Measurements from ENCODE around the gene C1orf35.
A peak's percentile ranks its signal among the peaks of the same experiment; 100 is the strongest.

C1orf35 gene

DNA sequence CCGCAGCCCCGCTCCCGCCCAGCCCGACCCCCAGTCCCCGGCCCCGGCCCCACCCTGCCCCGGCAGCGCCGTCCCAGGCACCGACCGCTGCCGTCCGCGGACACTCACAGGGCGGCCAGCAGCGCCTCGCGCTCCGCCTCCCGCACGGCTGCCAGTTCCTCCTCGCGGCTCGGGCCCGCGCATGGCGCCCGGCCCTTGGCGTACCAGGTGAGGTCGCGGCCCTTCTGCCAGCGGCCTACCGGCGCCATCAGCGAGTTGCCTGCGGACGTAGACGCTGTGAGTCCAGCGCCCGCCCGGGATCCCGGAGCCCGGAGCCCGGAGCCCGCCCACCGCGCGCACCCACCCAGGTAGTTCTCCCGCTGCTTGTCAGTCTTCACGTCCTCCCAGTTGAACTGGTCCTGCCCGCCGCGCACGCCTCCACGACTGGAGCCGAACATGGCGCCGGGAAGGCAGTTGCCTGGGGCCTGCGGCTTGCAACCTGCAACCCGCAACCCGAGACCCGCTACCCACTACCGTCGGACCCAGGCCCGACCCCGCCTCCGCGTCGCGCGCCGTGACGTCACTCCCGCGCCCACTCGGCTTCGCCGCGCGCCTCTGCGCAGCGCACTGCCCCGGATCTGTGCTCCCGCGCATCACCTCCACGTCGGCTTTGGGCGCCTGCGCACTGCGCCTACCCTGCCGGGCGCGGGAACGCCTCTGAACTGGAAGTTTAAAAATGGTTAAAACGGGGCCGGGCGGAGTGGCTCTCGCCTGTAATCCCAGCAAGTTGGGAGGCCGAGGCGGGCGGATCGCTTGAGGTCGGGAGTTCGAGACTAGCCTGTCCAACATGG is at the start of gene C1orf35:
Gene C1orf35, minus strand, starts transcription at position 535 of the 830 bp plus-strand sequence. Its CDS starts 98 bp downstream, at position 437.
- DNase-seq: peak; percentile 91

DNA sequence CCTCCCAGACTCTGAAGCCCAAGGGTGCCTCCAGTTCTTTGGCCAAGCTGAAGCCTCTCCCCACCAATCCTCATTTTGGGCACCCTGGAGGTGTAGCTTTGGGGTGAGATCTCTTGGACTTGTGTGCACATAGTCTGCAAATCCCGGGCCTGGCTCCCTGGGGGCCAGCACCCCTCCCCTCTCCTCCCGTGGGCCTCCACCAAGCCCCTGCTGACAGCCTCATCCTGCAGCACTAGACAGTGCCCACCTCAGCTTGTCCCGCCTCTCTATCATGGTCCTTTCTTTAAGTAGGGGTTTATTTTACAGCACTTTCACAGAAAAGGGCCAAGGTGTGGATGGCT is 49.8 kb upstream of the C1orf35 start:
- DNase-seq: no peak

DNA sequence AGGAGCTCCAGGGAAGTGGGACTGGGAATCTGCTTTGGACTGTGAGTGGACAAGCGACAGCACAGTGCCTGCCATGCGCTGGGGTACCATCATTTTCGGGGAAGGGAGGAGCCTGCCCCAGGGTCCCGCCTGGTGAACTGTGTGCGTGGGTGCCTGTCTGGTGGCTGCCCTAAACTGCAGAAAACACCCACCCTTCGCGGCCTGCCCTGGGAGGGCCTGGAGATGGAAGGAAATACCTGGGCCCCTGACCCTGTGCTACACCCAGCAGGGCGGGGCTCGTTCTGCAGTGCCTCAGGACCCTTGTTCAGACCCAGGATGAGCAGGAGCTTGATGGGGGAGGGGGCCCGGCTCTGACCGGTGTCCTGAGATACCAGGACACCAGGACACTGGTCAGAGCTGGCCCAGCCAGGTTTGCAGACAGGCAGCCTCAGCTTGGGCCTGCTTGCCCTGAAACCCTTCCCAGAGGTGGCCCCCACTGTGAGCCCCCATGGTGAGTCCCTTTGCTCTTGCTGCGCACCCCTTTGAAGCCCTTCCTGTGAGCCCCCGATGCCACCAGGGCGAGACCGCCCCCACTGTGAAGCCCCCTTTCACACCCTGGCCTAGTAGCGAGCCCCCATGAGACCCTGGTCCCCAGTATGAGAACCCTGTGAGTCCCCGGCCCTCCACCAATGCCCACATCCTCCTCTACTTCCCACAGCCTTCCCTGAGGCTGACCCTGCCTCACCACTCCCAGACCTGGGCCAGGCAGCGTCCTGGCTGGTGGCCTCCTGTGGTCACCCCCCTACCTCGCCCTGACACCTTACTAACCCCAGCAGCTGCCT is 49.2 kb upstream of the C1orf35 start:
- DNase-seq: no peak

DNA sequence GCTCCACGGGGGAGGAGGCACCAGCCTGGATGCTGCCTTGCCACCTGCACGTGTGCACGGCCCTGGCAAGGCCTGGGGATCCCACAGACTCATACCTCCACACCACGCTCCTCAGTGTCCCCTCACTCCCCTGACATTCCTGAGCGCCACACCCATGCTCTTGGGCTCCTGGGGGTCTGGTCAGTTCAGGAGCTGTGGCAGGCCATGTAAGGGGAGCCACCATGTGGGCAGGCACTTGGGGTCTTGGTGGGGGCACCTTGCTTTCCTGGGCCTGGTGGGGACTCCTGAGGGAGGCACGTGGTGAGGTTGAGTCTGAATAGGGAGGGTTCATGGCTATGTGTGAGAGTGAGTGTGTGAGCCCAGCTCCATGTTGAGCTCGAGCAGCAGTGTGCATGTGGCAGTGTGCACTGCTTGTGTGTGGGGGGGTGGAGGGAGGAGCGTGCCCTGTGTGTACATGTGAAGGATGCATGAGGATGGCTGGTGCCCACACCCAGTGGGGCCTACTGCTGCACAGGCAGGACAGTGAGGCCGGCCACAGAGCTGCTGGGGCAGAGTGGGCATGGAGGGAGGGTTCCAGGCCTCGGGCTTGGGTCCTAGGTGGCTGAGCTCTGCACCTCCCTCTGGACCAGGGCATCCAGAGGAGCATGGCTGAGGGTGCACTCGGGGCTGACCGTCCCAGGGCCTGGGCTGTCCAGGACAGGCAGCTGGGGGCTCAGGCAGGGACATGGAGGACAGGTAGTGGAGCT is 48.2 kb upstream of the C1orf35 start:
- DNase-seq: no peak

DNA sequence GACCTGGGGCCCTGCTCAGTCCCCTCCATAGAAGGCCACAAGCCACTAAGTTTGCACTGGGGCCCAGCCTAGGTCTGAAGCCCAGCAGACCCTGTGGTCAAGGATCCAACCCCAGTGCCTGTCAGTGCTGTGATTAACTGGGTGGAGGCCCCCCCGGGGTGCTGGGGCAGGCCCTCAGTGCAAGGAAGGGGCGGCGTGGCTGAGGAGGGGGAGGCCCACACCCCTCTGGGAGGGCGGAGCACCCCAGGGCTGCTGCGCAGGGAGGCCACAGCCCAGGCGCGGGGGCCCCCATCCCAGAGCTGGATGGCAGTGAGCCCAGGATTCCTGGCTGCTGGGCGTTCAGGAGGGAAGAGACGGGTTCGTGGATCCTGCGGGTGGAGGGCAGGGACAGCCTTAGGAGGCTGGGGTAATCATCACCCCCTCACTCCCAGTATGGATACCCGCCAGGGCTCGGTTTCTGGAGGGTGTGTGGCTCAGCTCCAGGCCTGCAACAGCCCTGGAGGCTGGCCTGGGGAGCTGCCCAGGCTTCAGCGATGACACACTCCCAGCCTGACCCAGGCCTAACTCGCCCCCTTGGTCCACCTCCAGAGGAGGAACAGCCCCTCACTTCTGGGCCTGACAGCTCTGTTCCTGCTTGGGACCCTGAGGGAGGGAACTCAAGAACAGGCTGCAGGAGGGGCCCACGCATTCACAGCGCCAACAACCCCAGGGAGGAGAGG is 47.5 kb upstream of the C1orf35 start:
- DNase-seq: no peak

DNA sequence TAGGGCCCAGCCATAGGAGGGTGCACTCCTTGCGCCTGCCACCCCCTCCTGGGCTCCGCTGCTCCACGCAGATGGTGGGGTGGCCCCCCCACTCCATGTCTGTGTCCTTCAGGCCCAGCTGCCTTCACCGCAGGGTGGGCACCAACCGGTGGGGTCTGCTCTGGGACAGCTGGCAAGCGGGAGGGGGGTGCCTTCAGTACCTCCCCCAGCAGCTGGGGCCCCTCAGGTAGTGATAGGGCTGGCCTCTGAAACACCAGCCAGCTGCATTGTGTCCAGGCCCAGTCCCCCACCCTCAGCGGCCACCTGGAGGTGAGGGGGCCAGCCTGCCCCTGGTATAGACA is 47.0 kb upstream of the C1orf35 start:
- no peak for DNase-seq

DNA sequence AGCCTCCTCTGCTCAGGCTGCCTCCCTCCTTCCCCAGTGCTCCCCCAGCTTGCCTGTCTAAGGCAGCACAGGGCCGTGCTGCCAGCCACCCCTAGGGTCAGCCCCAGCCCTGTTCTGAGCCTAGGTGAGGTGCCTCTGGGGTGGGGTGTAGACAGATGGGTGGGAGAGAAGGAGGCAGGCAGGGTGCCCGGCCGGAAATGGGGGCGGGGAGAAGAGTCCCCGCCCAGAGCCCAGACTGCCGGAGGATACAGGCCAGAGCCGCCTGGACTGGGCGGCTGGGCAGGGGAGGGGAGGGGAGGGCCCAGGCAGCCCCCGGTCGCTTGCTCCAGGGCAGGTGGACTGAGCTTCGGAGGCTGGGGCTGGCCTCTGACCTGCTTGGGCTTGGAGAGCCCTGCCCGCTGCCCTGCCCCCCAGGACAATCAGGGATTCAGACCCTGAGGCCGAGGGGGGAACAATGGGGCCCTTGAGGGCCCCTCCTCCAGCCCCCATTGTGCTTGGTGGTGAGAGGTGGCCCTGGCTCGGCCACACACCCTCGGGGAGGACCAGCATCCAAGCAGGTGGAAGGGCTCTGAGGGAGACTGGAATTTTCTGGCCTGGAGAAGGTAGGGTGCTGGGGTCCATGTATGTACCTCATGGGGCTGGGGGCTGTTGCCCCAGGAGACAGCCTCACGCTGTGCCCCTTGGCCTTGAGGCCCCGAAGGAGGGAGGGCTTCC is 46.4 kb upstream of the C1orf35 start, which contains the start of gene GJC2:
Gene GJC2, plus strand, starts transcription at position 525 of the 714 bp plus-strand sequence. CDS start 7,829 bp downstream, outside the sequence.
- no peak for DNase-seq

DNA sequence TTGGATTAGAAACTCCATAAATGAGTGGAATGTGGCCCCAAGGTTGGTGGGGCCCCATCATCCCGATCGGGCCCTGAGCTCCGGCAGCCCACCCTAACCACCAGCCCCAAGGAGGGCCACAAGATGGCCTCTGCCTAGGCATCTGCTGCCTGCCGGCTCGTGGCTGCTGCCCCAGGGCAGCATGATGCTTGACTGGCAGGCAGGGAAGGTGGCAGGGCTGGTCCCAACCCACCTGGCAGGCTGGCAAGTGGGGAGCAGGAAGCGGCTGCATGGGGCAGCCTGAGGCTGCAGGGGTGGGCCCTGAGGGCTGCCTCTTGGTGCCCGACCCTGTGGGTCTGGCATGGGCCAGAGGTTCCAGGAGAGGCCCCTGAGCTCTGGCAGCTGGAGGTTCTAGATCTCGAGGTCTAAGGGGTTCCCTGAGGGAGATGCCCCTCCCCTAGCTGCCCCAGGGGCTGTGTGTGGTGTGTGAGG is 45.8 kb upstream of the C1orf35 start:
- no peak for DNase-seq

DNA sequence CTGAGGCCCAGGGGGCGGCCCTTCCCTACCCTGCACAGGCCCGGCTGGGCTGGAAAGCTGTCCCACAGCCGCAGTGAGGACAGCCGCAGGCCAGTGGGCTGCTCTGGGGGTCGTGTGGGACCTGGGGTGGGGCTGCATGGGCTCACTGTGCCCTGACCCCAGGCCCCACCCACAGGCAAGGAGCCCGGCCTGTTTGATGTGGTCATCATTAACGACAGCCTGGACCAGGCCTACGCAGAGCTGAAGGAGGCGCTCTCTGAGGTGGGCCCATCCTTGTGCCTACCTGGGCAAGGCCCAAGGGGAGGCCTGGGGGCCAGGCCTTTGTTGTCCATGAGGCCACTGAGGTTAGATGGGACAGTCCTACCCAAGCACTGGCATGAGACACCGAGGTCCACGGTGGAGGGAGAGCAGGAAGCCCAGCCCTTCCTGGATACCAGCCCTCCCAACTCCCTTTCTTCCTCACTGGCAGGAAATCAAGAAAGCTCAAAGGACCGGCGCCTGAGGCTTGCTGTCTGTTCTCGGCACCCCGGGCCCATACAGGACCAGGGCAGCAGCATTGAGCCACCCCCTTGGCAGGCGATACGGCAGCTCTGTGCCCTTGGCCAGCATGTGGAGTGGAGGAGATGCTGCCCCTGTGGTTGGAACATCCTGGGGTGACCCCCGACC is 45.2 kb upstream of the C1orf35 start:
- DNase-seq: no peak

DNA sequence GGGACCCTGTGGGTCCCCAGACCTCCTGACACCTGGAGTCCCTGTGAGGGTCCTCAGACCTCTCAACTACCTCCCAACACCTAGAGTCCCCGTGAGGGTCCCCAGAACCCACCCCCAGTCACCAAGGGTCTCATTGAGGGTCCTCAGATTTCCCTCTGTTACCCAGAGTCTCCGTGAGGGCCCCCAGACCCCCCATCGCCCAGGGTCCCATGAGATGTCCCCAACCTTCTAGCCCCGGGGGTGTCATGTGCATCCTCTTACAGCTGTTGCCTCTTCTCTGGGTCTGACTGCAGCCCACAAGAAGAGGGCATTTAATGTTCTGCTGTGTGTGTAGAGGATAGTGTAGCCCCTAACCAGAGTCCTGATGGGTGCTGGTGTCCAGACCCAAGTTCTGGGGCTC is 44.6 kb upstream of the C1orf35 start:
- no peak for DNase-seq

DNA sequence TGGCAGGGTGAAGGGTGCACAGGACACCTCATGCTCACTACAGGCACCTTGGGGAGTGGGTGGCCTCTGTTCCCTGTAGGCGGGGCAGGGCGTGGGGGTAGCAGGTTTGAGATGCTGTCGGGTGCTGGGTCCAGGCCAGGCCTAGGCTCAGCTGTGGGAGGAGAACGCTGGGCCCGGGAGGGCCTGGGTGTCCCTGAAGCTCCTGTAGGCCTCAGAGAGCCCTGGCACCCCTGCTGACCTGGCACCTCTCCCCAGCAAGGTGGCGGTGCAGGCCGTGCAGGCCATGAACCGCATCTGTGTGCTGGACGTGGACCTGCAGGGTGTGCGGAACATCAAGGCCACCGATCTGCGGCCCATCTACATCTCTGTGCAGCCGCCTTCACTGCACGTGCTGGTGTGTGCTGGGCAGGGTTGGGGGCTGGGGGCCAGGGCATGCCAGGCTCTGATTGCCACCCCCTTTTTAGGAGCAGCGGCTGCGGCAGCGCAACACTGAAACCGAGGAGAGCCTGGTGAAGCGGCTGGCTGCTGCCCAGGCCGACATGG is 44.1 kb upstream of the C1orf35 start:
- DNase-seq: no peak

DNA sequence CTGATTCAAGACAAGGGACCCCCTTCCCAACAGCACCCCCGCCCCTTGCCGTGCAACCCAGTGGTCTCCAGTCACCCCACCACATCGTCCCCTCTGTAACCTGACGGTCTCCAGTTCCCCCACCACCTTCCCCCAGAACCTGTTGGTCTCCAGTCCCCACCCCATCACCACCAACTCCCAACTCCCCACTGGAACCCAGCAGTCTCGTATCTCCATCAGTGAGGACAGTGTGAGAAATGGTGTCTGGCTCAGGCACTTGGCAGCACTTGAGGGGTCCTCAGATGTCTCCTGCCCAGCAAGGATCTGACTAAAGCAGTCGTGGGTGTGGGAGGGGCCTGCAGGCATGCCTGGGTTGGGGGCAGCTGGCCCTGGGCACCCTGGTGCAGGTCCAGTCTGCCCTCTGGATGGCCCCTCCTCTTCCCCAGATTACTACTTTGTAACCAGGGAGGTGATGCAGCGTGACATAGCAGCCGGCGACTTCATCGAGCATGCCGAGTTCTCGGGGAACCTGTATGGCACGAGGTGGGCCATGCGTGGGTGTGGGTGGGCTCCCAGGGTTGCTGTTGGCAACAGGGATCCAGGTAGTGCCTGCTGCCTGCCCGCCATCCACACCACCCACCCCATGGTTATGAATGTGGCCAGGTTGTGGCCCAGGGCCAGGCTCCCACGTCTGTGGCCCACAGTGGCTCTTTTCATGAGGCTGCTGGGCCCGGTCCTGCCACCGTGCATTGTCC is 43.5 kb upstream of the C1orf35 start:
- no peak for DNase-seq

DNA sequence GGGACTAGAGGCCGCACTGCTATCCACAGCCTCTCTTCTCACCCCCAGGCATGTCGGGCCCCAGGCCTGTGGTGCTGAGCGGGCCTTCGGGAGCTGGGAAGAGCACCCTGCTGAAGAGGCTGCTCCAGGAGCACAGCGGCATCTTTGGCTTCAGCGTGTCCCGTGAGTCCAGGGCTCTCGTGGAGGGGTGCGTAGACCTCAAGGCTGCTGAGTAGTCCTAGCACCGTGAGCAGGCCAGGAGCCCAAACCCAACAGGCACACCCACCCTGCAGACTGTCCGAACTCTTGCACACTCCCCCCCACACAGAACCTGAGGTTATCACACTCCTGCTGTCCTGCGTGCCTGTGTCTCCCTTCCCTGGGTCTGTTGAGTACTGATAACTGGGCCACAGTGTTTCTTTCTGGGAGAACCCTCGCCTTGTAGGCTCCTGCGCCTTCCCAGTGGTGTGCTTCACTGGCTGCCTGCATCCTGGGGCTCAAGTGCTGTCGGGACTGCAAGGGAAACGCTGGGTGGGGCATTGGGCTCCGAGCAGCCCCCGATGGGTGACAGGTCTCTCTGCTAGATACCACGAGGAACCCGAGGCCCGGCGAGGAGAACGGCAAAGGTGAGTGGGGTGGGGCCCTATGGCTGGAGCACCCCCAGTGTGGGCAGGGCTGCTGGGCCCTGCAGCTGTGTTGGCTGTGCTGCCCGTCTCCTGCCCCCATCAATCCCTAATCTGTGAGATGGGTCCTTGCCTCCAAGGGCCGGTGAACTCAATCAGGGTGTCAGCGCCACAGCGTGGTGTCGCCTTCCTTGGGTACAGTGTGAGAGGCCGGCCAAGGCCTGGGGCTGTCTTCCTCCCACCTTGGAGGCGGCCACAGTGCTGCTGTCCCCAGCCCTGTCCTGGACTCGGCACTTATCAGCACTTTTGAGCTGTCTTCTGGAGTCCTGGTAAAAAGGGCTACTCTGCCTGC is 42.6 kb upstream of the C1orf35 start:
- no peak for DNase-seq

DNA sequence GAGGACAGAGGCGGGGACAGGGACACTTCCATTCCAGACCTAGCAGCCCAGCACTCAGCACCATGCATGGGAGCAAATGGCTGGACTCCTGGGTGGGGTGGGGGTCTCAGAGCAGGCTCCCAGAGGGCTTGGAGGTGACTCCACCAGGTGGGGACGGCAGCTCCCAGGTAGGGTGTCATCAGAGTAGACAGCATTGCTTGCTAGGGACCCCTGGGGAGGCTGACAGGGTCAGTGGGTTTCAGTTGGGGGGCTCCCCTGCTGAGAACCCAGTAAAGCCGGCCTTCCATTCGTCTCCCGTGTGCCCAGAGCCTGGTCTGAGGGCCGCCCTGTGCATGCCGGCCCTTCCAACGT is 41.8 kb upstream of the C1orf35 start:
- no peak for DNase-seq

DNA sequence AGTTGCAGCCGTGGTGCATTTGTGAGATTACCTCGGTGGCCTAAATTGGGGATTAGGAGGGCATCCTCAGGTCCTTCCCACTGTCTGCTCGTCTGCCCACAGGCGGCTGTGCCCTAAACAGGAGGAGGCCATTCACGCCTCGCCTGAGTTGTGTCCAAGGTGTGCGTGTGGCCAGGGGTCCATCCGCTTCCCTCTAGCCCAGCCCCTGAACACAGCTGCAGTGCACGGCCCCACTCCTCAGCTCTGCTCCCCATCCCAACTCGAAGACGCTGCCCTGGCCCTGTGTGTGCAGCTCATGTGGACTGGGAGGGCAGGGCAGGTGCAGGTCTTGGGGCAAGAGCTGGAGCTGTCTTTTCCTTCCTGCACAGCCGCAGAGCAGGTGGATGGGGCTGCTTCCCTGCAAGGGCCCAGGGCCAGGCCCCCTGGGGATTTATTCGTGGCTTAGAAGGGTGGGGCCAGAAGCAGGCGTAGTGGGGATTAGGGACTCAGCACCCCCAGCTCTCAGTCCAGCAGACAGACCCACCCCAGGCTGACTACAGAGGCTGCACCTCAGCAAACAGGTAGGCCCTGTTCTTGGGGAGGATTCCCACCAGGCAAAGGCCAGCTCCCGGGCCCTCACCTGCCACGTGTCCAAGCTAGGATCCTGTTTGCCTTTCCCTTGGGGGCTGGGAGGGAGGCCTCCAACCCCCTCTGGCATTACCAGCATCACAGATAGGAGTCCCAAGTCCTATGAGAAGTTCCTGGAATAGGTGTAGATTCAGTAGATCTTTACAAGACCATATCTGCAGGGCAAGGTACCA is 41.3 kb upstream of the C1orf35 start:
- no peak for DNase-seq

DNA sequence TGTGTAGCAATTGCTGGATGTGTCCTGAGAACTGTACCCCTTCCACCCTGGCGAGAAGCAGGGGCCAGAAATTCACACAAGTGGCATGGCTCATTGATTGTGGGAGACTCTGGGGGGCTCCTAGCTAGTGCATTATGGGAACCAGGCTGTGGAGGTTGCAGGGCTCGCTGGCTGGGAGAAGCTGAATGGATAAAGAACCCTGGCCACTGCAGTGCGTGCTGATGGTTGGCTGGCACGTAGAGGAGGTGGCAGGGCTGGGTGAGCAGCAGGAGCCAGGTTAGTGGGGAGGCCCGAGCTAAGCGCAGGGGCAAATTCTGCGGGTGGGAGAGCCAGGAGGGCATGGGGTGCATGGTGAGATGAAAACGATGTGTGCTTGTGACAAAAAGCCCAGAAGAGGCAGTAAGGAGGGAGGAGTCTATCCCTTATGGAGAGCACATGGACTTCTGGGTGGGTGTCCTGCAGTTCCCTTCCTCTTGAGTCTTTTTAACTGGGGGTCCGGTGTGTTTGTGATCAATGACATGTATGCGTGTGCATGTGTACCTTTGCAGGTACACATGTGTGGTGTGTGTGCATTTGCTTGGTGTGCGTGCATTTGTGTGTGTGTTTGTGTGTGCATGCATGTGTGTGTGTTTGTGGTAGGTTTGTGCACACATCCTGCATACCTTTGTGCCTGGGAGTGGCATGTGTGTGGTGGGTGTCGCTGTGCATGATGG is 40.5 kb upstream of the C1orf35 start:
- DNase-seq: no peak

DNA sequence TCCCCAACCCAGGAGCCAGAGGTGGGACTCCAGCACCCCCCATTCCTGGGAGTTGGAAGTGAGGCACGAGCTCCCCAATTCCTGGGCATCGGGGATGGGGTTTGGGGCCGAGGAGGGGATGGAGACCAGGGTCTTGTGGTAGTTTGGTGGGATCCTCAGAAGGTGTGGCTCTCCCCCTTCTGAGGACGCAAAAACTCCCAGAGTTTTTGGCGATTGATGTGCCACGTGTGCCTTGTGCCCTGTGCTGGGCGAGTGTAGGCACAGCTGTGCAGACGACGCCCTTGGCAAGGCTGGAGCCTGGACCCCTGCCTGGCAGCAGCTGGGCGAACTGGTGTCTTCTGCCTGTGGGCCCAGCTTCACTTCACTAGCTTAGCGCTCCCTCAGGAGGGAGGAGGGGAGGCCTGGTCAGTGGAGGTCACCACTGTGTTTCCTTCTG is 39.6 kb upstream of the C1orf35 start:
- no peak for DNase-seq

All from activated effector memory CD4-positive, alpha-beta T cell treated with Interleukin-2 at 50 U/mL for 16 hours (primary cell).